Kidney epithelial cell (primary cell): ENCODE measurements around the gene FBXO38. TPM values are rescaled to one million over a fixed set of nuclear protein-coding genes. Genes with fewer than 3 reads are reported as not detected.

Experiments
- DNase-seq: peaks from one replicate; pipeline ENCODE4 v3.0.0-alpha.2; 2010; ENCODE audit warnings: low read depth
- H3K27me3 ChIP-seq: 2 replicates; pipeline ENCODE4 v1.6.0; 2011; ENCODE audit warnings: low read length; ENCODE audit not compliant: control insufficient read depth, insufficient read depth
- H3K36me3 ChIP-seq: 2 replicates; pipeline ENCODE4 v1.5.1; 2011; ENCODE audit warnings: low read length; ENCODE audit not compliant: control insufficient read depth, insufficient read depth
- H3K4me3 ChIP-seq: 2 replicates; pipeline ENCODE4 v1.5.1; 2011; ENCODE audit warnings: low read depth, mild to moderate bottlenecking, control low read depth, low read length
- CTCF ChIP-seq: IDR thresholded peaks from 2 replicates; pipeline ENCODE4 v1.5.1; 2011; ENCODE audit warnings: mild to moderate bottlenecking, moderate library complexity, low read length, control low read depth, inconsistent platforms; ENCODE audit not compliant: insufficient read depth, poor library complexity, severe bottlenecking
- total RNA-seq: library from RNA; depleted of rRNA; stranded (reverse); fragments of >200 nt; gene quantifications from 2 replicates; pipeline ENCODE4 v1.2.3, GENCODE V29; 2015

The FBXO38 gene
- total RNA-seq, 1 donor from 2014 or later = 33.1 TPM

- Histone ChIP-seq H3K36me3 (no peaks in the 10 kb centered on the region), H3K4me3 (no peak overlapping the region), H3K27me3 (no peaks in the 10 kb centered on the region)
- no peak for TF ChIP-seq CTCF
- no peak for DNase-seq
Observed at GRCh38 chr5:148408092-148408491, 24.3 kb downstream of the FBXO38 start.

GRCh38 chr5:148412124-148412523, 28.4 kb downstream of the FBXO38 start:
- Histone ChIP-seq H3K36me3 (no peaks in the 10 kb centered on the region), H3K4me3 (no peak overlapping the region), H3K27me3 (no peaks in the 10 kb centered on the region)
- no peak for TF ChIP-seq CTCF
- DNase-seq = no peak

GRCh38 chr5:148414833-148415232, 31.1 kb downstream of the FBXO38 start:
- no peak overlapping the region for H3K4me3 ChIP-seq
- no peak for DNase-seq
- no peaks in the 10 kb centered on the region for H3K27me3 ChIP-seq
- no peaks in the 10 kb centered on the region for H3K36me3 ChIP-seq
- no peak for TF ChIP-seq CTCF

- no peak overlapping the region for H3K4me3 ChIP-seq
- no peaks in the 10 kb centered on the region for H3K27me3 ChIP-seq
- no peak for TF ChIP-seq CTCF
- no peaks in the 10 kb centered on the region for H3K36me3 ChIP-seq
- DNase-seq = no peak
Observed at GRCh38 chr5:148416416-148416815, 32.7 kb downstream of the FBXO38 start.

- no peak for TF ChIP-seq CTCF
- no peaks in the 10 kb centered on the region for H3K27me3 ChIP-seq
- no peak for DNase-seq
- no peaks in the 10 kb centered on the region for H3K36me3 ChIP-seq
- H3K4me3 ChIP-seq = no peak overlapping the region
Observed at GRCh38 chr5:148416921-148417320, 33.2 kb downstream of the FBXO38 start.

GRCh38 chr5:148418511-148418910, 34.8 kb downstream of the FBXO38 start:
- H3K4me3 ChIP-seq = no peak overlapping the region
- TF ChIP-seq CTCF = no peak
- no peaks in the 10 kb centered on the region for H3K36me3 ChIP-seq
- H3K27me3 ChIP-seq = no peaks in the 10 kb centered on the region
- DNase-seq = no peak
